ENCODE measurements around the gene ELF5. TPM values are rescaled to one million over a fixed set of nuclear protein-coding genes. Genes with fewer than 3 reads are reported as not detected.

Gene ELF5
- total and polyA plus RNA-seq, 4 donors = 0.06 to 0.37 (median 0.08) TPM; not detected in 1

DNA sequence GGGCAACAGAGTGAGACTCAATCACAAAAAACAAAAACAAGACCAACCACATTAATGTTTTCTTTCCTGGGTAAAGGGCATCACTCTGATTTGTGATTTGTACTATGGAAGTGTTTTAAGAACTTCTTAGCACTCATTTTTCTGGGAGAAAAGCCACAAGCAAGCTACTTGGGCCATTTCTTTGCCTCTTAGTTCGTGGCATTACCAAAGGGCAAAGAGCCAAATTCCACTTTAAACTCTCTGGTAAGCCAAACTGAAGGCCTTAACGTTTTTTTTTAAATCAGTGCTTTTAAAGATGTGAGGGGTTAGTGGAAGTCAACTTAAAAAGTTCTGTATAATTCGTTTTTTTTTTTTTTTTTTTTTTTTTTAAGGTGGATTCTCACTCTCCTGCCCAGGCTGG is 37.9 kb downstream of the ELF5 start:
- H3K9ac ChIP-seq (ENCODE audit: low read depth in 1 of 2, low read length in 2 of 2) = no peak overlapping the region
- H3K27ac ChIP-seq (ENCODE audit: low read depth in 1 of 2, low read length in 2 of 2) = no peak overlapping the region
- DNase-seq (ENCODE audit: low spot score) = no peak
- H3K27me3 ChIP-seq (ENCODE audit: control insufficient read depth in 4 of 4, insufficient read depth in 4 of 4, low read length in 3 of 4) = no peaks in the 10 kb centered on the region
- H3K9me3 ChIP-seq (ENCODE audit: control insufficient read depth in 4 of 4, low read length in 3 of 4) = no peaks in the 10 kb centered on the region
- H3K36me3 ChIP-seq (ENCODE audit: control insufficient read depth in 4 of 4, insufficient read depth in 3 of 4, low read depth in 1 of 4, low read length in 3 of 4) = peaks cover 7 to 21% (median 16%) of the 10 kb centered on the region in 4 donors
- TF ChIP-seq FOXA2 (IDR thresholded peaks at IDR 0.05) = no peak
- H3K4me1 ChIP-seq (ENCODE audit: control insufficient read depth in 4 of 4, insufficient read depth in 4 of 4, low read length in 3 of 4) = peaks cover 0 to 9% (median 5%) of the 10 kb centered on the region in 4 donors
- H3K4me3 ChIP-seq (ENCODE audit: low read depth in 1 of 3, low read length in 3 of 3) = no peak overlapping the region
- WGBS = 34% methylated on average over 3 of the region's 3 CpGs

GRCh38 chr11:34473603-34474169 is 39.9 kb downstream of the ELF5 start:
- WGBS = 78% methylated on average over 4 of the region's 4 CpGs
- Histone ChIP-seq H3K9me3 (ENCODE audit: control insufficient read depth in 4 of 4, low read length in 3 of 4) (no peaks in the 10 kb centered on the region), H3K27me3 (ENCODE audit: control insufficient read depth in 4 of 4, insufficient read depth in 4 of 4, low read length in 3 of 4) (no peaks in the 10 kb centered on the region), H3K27ac (ENCODE audit: low read depth in 1 of 2, low read length in 2 of 2) (no peak overlapping the region), H3K4me3 (ENCODE audit: low read depth in 1 of 3, low read length in 3 of 3) (no peak overlapping the region), H3K4me1 (ENCODE audit: control insufficient read depth in 4 of 4, insufficient read depth in 4 of 4, low read length in 3 of 4) (peaks cover 0 to 3% (median 0%) of the 10 kb centered on the region in 4 donors), H3K9ac (ENCODE audit: low read depth in 1 of 2, low read length in 2 of 2) (no peak overlapping the region), H3K36me3 (ENCODE audit: control insufficient read depth in 4 of 4, insufficient read depth in 3 of 4, low read depth in 1 of 4, low read length in 3 of 4) (peaks cover 14 to 36% (median 33%) of the 10 kb centered on the region in 4 donors)
- TF ChIP-seq, protein P1, sequence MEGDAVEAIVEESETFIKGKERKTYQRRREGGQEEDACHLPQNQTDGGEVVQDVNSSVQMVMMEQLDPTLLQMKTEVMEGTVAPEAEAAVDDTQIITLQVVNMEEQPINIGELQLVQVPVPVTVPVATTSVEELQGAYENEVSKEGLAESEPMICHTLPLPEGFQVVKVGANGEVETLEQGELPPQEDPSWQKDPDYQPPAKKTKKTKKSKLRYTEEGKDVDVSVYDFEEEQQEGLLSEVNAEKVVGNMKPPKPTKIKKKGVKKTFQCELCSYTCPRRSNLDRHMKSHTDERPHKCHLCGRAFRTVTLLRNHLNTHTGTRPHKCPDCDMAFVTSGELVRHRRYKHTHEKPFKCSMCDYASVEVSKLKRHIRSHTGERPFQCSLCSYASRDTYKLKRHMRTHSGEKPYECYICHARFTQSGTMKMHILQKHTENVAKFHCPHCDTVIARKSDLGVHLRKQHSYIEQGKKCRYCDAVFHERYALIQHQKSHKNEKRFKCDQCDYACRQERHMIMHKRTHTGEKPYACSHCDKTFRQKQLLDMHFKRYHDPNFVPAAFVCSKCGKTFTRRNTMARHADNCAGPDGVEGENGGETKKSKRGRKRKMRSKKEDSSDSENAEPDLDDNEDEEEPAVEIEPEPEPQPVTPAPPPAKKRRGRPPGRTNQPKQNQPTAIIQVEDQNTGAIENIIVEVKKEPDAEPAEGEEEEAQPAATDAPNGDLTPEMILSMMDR (IDR thresholded peaks at IDR 0.05; ENCODE audit: low read depth, low read length, missing input control) = no peak
- TF ChIP-seq RAD21 (IDR thresholded peaks at IDR 0.05) (no peak), EGR1 (IDR thresholded peaks at IDR 0.05; ENCODE audit: low read depth in 2 of 2) (no peak), RXRA (IDR thresholded peaks at IDR 0.05) (no peak), HNF4G (IDR thresholded peaks at IDR 0.05) (no peak), SP1 (IDR thresholded peaks at IDR 0.05) (no peak), HNF4A (conservative IDR thresholded peaks at IDR 0.05) (no peak), YY1 (IDR thresholded peaks at IDR 0.05) (no peak), FOXA2 (IDR thresholded peaks at IDR 0.05) (no peak), JUND (IDR thresholded peaks at IDR 0.05) (no peak), NR2F2 (IDR thresholded peaks at IDR 0.05) (no peak), TAF1 (conservative IDR thresholded peaks at IDR 0.05) (no peak), GABPA (IDR thresholded peaks at IDR 0.05 in 1 of 2, conservative IDR thresholded peaks at IDR 0.05 in 1 of 2) (no peak), FOXA1 (IDR thresholded peaks at IDR 0.05) (no peak)
- TF ChIP-seq, protein P2, sequence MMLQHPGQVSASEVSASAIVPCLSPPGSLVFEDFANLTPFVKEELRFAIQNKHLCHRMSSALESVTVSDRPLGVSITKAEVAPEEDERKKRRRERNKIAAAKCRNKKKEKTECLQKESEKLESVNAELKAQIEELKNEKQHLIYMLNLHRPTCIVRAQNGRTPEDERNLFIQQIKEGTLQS (IDR thresholded peaks at IDR 0.05) = no peak
- TF ChIP-seq, protein P3, sequence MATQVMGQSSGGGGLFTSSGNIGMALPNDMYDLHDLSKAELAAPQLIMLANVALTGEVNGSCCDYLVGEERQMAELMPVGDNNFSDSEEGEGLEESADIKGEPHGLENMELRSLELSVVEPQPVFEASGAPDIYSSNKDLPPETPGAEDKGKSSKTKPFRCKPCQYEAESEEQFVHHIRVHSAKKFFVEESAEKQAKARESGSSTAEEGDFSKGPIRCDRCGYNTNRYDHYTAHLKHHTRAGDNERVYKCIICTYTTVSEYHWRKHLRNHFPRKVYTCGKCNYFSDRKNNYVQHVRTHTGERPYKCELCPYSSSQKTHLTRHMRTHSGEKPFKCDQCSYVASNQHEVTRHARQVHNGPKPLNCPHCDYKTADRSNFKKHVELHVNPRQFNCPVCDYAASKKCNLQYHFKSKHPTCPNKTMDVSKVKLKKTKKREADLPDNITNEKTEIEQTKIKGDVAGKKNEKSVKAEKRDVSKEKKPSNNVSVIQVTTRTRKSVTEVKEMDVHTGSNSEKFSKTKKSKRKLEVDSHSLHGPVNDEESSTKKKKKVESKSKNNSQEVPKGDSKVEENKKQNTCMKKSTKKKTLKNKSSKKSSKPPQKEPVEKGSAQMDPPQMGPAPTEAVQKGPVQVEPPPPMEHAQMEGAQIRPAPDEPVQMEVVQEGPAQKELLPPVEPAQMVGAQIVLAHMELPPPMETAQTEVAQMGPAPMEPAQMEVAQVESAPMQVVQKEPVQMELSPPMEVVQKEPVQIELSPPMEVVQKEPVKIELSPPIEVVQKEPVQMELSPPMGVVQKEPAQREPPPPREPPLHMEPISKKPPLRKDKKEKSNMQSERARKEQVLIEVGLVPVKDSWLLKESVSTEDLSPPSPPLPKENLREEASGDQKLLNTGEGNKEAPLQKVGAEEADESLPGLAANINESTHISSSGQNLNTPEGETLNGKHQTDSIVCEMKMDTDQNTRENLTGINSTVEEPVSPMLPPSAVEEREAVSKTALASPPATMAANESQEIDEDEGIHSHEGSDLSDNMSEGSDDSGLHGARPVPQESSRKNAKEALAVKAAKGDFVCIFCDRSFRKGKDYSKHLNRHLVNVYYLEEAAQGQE (IDR thresholded peaks at IDR 0.05) = no peak
- TF ChIP-seq, protein P4, sequence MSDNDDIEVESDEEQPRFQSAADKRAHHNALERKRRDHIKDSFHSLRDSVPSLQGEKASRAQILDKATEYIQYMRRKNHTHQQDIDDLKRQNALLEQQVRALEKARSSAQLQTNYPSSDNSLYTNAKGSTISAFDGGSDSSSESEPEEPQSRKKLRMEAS (IDR thresholded peaks at IDR 0.05) = no peak
- TF ChIP-seq, protein P5, sequence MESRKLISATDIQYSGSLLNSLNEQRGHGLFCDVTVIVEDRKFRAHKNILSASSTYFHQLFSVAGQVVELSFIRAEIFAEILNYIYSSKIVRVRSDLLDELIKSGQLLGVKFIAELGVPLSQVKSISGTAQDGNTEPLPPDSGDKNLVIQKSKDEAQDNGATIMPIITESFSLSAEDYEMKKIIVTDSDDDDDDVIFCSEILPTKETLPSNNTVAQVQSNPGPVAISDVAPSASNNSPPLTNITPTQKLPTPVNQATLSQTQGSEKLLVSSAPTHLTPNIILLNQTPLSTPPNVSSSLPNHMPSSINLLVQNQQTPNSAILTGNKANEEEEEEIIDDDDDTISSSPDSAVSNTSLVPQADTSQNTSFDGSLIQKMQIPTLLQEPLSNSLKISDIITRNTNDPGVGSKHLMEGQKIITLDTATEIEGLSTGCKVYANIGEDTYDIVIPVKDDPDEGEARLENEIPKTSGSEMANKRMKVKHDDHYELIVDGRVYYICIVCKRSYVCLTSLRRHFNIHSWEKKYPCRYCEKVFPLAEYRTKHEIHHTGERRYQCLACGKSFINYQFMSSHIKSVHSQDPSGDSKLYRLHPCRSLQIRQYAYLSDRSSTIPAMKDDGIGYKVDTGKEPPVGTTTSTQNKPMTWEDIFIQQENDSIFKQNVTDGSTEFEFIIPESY (IDR thresholded peaks at IDR 0.05) = no peak
- no peak for DNase-seq (ENCODE audit: low spot score)
